ENCODE data around the gene ENSA.

DNA sequence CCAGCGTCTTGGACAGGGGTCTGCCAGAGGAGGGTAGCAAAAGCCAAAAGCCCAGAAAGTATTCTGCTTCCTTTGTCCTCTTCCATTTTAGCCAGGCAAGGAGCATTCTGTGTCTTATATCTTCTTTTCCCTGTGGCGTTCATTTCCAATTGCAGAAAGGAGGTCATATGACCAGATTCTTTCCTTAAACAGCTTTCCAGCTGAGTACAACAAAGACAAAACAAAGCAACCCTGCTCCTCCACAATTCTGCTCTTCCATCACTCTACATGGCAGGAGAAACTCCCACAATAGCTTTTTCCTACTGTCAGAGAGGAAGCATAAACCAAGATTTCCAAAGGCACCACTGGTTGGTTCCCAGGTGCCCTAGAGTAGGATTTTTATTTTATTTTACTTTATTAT is 19.7 kb downstream of the ENSA start:
- TF ChIP-seq, protein P1, sequence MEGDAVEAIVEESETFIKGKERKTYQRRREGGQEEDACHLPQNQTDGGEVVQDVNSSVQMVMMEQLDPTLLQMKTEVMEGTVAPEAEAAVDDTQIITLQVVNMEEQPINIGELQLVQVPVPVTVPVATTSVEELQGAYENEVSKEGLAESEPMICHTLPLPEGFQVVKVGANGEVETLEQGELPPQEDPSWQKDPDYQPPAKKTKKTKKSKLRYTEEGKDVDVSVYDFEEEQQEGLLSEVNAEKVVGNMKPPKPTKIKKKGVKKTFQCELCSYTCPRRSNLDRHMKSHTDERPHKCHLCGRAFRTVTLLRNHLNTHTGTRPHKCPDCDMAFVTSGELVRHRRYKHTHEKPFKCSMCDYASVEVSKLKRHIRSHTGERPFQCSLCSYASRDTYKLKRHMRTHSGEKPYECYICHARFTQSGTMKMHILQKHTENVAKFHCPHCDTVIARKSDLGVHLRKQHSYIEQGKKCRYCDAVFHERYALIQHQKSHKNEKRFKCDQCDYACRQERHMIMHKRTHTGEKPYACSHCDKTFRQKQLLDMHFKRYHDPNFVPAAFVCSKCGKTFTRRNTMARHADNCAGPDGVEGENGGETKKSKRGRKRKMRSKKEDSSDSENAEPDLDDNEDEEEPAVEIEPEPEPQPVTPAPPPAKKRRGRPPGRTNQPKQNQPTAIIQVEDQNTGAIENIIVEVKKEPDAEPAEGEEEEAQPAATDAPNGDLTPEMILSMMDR (IDR thresholded peaks at IDR 0.05; ENCODE audit: insufficient read depth, low read length, poor library complexity, severe bottlenecking): no peak
- no peak for TF ChIP-seq EZH2phosphoT487 (conservative IDR thresholded peaks at IDR 0.05; ENCODE audit: low read length)
